ENCODE results near the gene ACHE.

ACHE gene

DNA sequence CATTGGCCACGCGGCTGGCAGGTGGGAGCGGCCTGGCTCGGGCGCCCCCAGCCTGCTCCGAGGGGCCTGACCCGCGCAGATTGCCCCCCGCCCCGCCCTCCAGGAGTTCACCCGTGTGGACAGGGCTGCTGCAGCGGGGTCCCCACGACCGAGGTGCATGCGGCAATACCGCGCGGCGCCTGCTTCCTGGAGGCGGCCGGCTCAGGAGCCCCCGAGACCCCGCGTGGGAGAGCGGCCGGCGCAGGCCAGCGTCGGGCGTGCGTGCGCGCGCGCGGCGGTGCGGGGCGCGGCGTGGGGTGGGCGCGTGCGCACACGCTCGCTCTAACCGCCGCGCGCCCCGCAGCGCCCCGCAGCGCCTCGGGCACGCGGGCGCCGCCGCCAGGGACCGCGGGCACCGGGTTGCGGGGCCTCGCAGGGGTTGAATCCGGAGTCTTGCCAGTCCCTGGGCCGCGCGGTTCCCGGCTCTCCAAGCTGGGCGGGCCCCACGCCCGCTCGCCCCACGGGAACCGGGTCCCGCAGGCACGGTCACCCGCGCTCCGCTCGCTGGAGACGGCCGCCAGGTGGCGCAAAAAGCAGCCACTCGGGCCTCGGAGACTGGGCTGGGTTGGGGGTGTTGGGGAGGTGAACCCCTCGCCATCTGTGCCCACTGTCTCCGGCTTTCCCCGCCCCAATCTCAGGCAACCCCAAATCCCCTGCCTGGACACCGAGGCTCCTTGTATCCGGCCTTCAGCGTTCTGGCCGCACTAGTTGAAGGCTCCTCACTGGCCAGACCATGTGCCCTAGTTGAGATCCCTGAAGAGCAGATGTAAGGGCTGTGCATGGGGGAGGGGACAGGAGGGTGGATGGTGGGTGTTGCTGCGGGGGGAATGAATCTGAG, 1.3 kb upstream of the ACHE start:
- peak; percentile 32 for DNase-seq (ENCODE audit: low read depth)

- no peak for DNase-seq (ENCODE audit: low read depth)
These were observed 456 bp upstream of the ACHE start for GRCh38 chr7:100895956-100896731.

- peak; percentile 18 for DNase-seq (ENCODE audit: low read depth)
These were observed 608 bp downstream of the ACHE start for GRCh38 chr7:100894860-100895700.

DNA sequence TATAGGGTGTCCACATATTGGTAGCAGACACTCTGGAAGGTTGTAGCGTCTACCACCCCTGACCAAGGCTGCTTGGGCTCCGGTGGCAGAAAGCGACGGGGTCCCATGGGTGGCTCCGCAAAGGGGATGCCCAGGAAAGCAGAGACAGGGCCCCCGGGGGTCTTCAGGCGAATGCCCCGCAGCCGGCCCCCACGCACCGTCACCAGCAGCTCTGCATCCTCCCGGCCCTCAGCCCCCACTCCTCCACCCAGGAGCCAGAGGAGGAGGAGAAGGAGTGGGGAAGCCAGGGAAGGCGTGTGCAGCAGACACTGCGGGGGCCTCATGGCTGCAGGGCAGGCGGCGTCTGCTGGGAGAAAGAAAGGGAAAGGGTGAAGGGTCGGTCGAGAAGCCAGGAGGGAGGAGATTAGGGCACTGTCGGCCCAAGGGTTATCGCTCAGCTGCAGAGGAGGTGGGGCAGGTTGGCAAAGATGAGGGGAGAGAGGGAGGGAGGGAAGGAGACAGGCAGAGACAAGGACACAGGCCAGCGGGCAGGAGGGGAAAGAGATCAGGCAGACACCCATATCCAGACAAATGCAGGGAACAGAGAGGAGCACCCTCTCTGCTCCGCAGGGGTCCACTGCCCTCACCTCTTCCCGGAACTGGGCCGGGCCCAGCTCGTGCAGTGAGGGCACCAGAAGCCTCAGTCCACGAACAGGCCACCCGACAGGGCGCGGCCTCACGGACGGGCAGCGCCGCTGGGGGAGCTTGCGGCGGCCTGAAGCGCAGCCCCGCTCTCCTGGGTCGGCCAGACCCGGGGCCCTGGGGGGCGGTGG, 1.6 kb downstream of the ACHE start:
- no peak for DNase-seq (ENCODE audit: low read depth)

- no peak for DNase-seq (ENCODE audit: low read depth)
These were observed 2.3 kb downstream of the ACHE start for GRCh38 chr7:100893318-100893895.

DNA sequence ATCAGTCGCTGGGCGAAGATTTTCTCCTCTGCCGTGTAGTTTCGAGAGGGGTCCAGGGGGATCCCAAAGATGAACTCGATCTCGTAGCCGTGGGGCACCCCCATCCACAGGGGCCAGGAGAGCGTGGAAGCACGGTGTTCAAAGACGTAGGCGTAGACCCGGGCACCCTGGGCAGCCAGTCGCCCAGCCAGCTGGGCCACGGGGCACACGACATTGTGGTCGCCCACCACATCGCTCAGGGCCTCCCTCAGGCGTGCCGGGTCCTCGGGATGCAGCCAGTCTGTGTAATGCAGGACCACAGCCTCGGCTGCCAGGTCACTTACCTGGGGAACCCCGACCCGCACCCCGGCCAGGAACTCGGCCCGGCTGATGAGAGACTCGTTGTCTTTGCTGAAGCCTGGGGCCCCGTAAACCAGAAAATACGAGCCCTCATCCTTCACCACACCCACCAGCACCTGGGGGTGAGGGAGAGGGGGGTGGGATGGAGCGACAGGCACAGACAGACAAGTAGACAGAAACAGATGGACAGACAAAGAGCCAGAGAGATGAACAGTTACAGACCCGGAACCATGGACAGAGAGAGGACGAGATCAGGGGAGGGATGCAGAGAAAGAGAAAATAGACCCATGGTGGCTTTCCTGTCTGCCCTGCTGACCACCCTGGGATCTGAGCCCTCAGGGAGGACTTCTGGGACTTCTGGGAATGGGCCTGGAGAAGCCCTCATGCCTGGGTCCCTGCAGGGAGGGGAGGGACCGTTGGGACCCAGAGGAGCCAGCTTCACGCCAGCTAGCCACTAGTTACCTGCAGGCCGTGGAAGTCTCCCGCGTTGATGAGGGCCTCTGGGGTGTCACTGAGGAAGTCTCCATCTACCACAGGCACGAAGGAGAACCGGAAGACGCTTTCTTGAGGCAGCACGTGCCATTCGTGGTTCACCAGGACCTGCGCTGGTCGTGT, 3.0 kb downstream of the ACHE start:
- DNase-seq (ENCODE audit: low read depth) = no peak

DNA sequence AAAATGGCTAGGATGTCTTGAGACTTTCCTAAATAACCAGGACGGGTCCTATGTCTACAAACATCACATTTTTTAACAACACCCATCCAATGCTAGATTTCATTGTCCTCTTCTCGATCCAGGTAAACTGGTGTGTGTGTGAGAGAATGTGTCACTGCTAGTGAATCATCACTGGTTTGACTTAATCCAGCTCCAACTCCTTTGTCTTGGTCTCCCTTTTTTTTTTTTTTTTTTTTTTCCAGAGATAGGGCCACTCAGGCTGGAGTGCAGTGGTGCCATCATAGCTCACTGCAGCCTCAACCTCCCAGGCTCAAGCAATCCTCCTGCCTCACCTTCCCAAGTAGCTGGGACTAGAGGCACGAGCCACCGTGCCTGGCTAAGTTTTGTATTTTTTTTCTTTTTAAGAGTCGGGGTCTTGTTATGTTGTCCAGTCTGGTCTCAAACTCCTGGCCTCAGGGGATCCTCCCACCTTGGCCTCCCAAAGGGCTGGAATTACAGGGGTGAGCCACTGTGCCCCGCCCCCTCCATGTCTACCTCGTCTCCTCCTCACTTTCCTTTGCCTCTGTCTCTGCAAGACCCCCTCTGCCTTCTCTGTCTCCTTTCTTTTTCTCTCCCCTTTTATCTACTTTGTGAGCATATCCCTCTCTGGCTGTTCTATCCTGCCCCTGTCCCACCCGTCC, 4.0 kb downstream of the ACHE start:
- peak; percentile 29 for DNase-seq (ENCODE audit: low read depth)

DNA sequence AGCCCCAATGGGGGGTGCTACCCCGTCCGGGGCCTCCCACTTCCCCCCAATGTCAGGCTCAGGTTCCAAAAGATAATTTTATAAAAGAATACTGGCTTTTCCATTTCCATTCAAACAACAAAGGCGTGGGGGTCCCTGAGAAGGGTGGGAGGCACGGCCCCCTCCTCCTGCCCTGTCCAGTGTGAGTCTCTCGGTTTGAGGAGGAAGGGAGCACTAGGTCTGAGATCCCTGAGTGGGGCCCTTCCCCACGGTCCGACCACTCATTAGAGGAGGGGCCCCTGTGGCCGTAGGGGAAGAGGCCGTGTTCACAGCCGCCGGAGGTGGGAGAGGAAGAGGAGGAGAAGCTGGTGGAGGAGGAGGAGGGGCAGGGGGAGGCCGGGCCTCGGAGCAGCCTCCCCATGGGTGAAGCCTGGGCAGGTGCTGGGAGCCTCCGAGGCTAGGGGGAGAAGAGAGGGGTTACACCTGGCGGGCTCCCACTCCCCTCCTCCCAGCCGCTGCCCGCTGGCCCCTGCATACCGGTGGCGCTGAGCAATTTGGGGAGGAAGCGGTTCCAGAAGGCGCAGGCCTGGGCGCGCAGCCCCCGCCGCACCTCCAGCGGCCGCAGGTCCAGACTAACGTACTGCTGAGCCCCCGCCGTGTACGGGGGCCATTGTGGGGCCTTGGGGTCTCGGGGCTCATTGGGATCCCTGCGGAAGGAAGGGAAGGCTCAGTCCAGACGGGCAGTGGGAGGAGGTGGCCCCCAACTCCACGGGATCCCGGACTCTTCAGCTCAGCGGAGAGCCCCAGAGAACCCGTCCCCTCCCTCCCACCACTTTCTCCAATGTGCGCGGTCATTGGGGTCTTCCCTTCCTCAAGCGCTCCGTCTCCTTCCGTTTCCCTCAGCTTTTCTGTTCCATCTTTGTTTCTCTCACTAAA, 4.8 kb downstream of the ACHE start:
- DNase-seq (ENCODE audit: low read depth) = no peak

DNA sequence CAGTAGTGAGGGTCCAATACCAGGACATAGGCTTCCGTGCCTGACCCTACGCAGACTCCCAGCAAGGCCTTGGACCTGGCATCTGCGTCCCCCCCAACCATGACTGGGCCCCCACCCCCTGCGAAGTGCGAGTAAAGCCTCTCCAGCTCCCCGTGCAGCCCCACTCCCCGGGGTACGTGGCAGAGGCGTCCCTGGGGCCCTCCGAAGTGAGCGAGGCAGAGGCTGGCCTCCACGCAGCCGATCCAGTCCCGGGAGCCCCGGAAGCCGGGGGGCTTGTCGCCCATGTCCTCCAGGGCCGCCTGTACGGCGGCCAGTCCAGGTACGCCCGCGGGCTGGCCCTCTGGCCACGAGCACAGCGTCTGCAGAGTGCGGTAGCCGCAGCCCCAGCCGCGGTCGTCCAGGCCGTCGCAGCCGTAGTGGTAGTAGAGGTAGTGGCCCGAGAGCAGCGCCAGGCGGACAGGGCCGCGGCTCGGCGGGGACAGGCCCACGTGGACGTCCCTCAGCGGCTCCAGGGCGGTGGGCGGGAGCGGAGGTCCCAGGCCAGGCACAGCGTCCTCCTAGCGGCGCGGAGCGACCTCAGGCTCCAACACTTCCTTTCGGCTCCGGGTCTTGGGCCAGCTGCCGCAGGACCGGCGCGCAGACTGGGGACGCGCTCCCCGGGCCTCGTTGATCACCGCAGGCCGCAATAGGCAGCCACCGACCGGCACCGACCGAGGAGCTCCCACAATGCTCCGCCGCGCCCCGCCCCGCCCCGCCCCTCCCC, 6.5 kb downstream of the ACHE start, which contains the start of gene UFSP1:
Gene UFSP1 (minus strand): TSS at position 728 of the 763 bp plus-strand sequence. CDS start 444 bp downstream, at position 284.
- no peak for DNase-seq (ENCODE audit: low read depth)

DNA sequence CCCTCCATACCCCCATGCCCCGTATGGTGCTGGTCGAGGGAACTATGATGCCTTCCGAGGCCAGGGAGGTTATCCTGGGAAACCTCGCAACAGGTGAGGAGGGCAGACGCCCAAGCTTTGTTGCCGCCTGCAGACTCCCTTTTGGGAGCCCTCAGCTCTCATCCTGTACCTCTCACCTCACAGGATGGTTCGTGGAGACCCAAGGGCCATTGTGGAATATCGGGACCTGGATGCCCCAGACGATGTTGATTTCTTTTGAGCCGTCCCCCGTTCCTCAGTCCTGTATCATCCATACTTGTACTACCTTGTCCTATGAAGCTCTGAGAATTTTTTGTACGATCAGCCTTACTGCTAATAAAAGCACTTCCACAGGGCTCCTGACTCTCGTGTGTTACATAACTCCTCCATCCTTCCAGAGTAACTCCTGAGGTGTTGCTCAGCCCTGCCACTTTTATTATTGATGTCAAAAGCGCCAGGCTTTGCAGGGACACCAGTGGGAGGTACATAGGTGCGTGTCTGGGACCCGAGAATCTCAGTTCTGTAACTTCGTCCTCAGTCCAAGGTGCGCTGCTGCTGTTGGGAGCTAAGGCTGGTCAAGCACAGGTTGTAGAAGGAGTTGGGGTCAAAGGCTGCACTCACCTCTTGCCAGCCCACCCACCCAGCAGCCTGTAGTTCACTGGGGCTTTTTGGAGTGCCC, 7.2 kb downstream of the ACHE start:
- no peak for DNase-seq (ENCODE audit: low read depth)

GRCh38 chr7:100887516-100888290, 8.0 kb downstream of the ACHE start:
- DNase-seq (ENCODE audit: low read depth) = no peak

DNA sequence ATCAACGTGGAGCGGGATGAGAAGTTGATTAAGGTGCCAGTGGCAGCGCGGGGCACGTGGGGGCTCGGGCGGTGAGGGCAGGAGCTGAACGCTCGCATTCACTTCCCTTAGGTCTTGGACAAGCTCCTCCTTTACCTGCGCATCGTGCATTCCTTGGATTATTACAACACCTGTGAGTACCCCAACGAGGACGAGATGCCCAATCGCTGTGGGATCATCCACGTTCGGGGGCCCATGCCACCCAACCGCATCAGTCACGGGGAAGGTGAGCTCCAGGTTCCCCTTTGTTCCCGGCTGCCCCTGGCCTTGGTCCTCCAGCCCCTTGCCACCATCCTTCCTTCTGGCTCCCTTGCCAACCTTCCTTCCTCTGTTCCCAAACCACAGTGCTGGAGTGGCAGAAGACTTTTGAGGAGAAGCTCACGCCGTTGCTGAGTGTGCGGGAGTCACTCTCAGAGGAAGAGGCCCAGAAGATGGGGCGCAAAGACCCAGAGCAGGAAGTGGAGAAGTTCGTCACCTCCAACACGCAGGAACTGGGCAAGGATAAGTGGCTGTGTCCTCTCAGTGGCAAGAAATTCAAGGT, 8.7 kb downstream of the ACHE start:
- no peak for DNase-seq (ENCODE audit: low read depth)

GRCh38 chr7:100886142-100886935, 9.3 kb downstream of the ACHE start:
- no peak for DNase-seq (ENCODE audit: low read depth)

DNA sequence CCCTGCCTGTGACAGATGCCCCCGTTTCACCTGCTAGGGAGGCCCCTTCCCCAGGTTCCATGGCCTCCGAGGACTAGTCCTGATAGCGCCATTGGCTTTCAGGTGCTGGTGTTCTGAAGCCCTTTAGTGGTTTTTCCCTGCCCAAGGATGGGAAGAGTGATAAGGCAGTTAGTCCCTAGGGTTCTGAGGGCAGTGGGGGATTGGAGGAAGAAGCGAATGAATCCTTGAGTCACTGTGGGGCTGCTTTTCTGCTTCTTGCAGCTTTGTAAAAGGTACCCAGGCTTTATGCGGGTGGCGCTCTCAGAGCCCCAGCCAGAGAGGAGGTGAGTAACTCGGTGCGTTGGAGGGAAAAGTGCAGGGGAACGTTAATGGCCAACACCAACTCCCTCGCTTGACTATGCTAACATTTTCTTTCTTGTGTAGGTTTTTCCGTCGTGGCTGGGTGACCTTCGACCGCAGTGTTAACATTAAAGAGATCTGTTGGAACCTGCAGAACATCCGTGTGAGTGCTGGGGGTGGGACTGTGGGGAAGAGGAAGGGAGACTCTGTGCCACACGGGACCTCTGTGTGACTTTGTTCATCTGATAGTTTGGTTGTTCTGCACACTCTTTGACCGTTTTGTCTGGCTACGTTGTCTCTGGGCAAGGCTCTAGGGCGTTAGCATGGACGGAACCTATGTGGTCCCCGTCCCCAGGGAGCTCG, 10.1 kb downstream of the ACHE start:
- DNase-seq (ENCODE audit: low read depth) = no peak

Data from EH (cell line).